Activated CD4-positive, alpha-beta T cell treated with anti-CD3 and anti-CD28 coated beads, Interleukin-10, Interleukin-2, amounts not matched to agents 100 ng/mL and 50 ng/mL, durations not matched to agents 16 hours and 8 hours (primary cell): ENCODE results near the gene PSMD11.

Experiments
- DNase-seq: peaks from one replicate; pipeline ENCODE4 v3.0.0-alpha.2; 2020

The PSMD11 gene

DNA sequence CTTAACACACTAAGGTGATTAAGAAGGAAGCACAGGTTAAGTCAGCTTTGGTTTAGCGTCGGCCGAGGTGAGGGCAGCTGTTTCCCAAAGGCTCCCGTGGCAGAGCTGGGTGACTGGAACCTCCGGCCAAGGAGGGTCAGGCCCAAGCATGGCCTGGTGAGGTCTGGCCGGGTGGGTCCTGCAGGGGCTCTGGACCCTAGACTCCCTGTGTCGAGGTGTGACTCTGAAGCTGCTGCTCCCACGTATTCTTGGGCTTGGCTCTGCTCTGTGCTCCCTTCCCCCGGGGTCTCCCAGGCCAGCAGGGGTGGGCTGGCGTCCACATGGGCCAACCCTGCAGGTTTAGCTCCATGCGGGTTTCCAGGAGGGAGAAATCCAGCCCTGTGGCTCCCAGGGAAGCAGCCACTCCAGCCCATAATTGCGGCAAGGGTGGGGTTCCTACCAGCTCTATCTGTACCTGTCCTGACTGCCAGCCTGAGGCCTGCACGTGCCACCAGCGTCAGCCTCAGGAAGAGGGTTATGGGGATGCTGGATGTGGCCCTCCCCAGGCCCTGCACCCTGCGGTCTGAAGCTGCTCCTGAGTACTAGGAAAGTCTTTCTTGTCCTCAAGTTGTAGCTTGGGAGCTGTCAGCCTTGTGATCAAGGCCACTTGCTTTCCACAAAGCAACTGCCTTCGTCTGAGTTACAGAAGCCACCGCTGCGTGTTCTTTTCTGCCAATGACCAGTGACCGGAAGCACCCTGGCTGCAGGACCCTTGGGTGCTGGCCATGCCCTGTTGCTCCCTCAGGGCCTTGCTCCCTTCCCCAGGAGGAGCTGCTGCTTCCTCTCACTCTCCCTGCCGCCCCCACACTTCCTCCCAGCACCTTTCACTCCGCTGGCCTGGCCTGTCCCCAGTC is 47.3 kb downstream of the PSMD11 start:
- DNase-seq: no peak

DNA sequence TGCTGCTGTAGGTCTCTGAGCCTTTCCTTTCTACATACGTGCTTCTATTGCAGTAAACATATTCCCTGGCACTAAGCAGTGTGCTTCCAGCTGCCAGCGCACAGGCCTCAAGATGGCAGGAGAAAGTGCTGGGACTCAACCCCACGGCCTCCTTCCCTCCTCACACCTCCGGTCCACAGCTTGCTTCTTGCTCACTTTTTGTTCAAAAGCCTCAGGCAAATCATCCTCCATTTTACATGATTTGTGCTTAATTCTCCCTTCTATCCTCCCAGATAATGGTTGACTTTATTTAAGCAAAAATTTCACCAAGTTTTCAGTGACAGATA is 47.9 kb downstream of the PSMD11 start:
- DNase-seq: no peak

GRCh38 chr17:32492648-32493289 is 48.5 kb downstream of the PSMD11 start:
- no peak for DNase-seq

DNA sequence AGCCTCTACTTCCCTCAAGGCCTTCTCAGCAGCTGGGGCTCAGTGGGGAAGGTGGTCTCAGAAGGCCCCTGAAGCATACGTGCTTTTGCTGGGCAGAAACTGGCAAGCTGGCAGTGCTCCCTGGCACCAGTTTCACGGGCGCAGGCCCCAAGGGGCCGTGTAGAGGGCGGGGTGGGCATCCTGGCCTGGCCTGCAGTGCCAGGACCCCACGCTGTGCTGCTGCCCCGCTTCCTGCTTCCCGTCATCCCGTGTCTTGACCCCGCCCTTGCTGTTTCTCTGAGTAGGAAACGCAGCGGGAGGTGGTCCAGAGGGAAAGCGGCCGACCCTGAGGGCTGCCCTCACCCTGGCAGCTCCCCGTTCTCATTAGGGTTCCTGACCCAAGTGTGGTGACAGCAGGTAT is 49.3 kb downstream of the PSMD11 start:
- no peak for DNase-seq

DNA sequence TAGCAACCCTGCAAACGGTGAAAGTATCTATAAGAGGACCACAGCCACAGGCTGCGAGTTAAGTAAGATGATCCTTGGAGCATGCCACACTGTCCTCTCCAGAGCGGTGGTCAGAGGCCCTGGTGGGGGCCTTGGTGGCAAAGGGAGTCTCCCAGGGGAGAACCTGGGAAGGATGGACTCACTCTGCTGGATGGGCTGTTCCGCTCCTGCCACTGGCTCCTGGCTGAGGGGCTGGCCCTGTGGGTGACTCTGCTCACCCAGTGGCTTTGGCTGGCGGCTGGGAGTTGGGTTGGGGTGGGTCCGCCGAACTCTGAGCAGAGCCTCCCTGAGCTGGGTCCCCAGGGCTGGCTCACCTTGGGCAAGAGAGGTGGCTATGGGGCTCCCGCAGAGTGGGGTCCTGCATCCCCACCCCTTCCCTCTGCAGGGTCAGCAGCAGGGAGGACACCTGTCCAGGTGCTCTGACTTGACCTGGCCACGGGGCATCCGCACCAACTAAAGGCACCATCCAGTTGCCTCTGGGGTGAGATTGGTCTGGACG is 49.7 kb downstream of the PSMD11 start:
- DNase-seq: no peak

DNA sequence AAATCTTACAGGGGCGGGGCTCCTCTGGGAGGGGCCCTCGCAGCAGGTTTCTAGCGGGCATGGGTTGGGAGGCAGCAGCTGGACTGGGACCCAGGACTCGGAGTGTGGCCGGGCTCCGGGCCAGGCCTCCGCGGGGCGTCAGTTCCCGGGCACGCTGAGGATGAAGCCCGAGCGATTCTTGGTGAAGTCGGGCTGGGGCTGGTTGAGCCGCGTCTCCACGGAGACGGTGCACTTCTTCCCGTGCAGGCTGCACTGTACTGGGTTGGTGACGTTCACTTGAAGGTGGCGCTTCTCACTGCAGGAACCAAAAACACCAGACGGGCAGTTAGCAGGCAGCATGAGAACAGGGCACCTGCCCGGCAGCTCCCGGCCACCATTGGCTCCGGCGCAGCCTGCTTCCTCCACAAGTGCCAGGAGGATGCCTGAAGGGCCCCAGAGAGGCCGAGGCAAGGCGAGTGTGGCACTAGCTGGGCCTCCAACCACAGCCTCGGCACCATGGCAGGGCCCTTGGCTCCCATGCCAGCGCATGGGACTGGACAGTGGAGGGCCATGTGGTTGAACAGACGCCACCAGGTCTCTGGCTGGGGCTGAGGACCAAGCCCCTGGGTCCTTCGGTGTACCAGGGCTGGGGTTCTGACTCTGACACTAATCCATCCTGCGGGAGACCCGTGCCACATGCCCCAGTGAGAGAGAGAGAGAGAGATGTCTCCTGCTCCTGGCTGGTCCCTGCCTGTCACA is 50.5 kb downstream of the PSMD11 start:
- no peak for DNase-seq

DNA sequence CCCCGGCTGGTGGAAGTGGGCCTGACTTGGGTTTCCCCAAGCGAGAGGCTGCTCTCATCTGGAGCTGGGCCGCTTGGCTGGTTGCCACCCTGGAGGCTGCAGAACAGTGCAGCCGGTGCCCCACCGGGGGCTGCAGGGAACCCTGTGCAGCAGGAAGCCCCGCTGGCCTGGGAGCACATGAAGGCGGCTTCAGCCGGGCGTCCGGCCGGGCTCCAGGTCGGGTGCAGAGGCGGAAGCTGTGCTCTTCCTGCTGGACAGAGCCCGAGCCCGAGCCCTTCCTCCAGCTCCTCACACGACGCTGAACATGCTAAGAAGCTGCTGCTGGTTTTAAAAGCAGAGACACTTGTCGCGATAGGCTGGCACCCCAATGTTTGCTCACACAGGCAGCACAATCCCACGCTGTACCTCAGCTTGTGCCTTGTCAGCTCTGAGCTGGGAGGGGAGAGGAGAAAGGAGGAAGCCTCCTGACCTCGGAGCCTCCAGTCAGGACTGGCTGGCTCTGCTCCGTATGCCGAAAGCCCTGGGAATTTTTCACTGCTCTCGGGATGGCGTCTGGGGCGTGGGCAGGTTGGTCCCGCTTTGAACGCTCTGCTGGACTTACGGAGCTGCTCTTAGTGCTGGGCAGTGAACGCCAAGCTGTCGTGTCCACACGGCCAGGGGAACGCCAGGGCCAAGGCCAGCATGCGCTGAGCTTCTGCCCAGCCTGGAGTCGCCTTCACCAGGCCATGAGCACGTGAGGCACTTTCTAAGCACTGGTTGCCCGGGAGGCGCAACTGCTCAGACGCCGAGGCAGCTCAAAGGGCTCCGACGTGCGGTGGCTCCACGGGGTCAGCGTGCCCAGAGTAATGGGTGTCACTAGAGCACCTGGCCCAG is 51.3 kb downstream of the PSMD11 start:
- no peak for DNase-seq

DNA sequence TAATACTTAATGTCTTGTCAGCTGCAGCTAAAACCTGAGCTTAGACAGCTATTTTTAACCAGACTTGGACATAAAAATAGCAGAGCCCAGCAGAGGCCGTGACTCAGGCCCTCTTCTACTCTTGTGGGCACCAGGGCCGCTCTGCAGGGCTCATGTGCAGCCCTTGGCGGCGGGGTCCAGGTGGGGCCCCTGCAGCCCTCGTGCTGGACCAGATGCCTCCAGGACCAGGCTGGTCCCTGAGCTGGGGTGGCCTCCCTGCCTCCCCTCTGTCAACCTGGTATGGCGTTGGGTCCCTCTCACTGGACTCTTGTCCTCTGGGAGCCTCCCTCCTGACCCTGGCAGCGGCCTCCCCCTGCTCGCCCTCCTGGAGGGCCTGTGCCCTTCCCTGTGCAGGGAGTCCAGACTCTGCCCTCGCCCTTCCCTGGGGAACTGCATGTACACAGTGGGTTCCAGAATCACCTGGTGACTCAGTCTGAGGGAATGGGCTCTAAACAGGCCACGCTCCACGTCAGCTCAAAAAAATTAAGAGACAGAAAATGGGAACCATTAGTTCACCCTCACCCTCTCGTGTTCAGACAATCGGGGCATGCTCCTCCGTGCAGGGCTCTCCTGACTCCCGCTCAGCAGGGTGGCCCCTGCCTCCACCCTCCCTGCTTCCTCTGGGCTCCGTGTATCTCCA is 52.2 kb downstream of the PSMD11 start:
- DNase-seq: no peak

DNA sequence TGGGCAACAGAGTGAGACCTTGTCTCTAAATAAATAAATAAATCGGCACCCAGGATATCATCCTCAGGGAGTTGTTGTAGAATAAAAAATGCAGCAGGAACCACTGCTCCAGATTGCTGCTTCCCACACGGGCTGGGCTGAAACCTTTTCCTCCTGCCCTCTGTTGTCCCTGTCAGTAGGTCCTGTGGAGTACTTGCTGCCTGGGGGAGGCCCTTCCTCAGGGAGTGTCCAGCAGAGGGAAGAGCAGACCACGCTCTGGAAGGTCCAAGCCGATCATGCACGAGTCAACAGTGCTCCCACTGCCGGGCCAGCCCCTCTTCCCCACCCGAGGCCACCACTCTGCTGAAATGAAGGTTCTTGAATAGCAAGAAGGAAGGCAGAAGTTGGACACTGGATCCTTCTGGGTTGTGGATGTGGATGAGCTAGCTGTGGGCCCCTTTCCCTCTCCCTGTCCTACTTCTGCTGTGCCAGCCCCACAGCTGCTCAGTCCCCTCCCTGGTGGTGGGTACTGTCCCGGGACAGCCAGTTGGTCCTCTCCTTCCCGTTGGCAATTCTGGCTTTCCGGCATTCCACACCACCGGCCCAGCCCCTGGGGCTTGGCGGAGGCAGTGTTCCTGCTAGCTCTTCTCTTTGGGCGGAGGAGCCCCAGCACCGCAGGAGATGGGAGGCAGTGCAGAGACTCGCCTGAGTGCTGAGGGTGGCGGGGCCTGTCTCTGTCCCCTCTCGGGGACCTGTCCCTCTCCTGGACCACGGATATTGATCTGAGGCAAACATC is 53.3 kb downstream of the PSMD11 start:
- DNase-seq: no peak

- no peak for DNase-seq
Observed at GRCh38 chr17:32498391-32498790, 54.1 kb downstream of the PSMD11 start.

DNA sequence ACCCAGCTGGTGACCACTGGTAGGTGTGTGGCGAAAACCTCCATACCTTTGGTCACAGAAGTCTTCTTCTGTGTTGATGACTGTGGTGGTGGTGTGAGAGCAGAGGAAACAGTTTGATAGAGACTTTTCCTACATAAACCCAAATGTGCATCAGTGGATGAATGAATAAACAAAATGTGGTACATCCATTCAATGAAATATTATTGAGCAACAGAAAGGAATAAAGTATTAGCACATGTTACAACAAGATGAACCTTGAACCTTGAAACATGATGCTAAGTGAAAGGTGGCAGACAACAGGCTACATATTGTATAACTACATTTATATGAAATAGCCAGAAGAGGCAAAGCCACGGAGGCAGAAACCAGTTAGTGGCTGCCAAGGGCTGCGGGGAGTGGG is 57.7 kb downstream of the PSMD11 start:
- no peak for DNase-seq

- no peak for DNase-seq
Observed at GRCh38 chr17:32502710-32503109, 58.4 kb downstream of the PSMD11 start.

GRCh38 chr17:32503251-32504165 is 59.2 kb downstream of the PSMD11 start:
- peak; percentile 80 for DNase-seq

- DNase-seq: no peak
Observed at GRCh38 chr17:32504166-32504990, 60.1 kb downstream of the PSMD11 start.

GRCh38 chr17:32508926-32509325 is 64.6 kb downstream of the PSMD11 start:
- DNase-seq: no peak

DNA sequence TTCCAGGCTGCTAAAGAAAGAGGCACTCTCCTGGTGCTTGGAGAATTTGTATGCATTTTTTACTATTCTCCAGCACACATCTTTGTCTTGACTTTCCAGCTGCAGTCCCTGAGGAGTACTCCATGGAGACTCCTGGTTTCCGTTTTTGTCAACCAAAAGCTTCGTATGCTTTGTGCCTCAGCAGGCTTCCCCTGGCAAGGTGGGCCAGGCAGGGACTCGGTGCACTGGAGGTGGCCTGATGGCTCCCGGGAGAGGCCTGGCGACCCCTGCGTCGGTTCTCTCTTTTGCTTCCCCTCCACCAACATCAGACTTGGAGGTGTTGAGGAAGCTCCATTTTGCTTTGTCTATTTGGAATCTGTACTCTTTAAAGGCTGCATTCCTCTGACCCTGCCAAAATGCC is 66.2 kb downstream of the PSMD11 start:
- DNase-seq: no peak

GRCh38 chr17:32512328-32512727 is 68.0 kb downstream of the PSMD11 start:
- DNase-seq: no peak

- DNase-seq: no peak
Observed at GRCh38 chr17:32513579-32513978, 69.3 kb downstream of the PSMD11 start.

- no peak for DNase-seq
Observed at GRCh38 chr17:32514606-32515005, 70.3 kb downstream of the PSMD11 start.
